Activated B cell treated with CpG ODN at 0.5 μM for 24 hours (primary cell): ENCODE measurements around the gene WDR35. TPM values are rescaled to one million over a fixed set of nuclear protein-coding genes. Genes with fewer than 3 reads are reported as not detected.
"Not testable (repeated sequence)": the region's sequence is repeated elsewhere in the genome, so short reads cannot be mapped to it uniquely, and the experiment has no call there.

Experiments
- ATAC-seq: fragments of 200-7000 bp; cut with Tn5 transposase; one replicate; pipeline ENCODE4 v1.10.0; 2021; ENCODE audit warnings: low read depth, mild to moderate bottlenecking, moderate library complexity
- CTCF ChIA-PET: fragments of 350-600 bp; sonication (Branson Sonifier 250); formaldehyde crosslinking; loops from one replicate; lab custom pipeline; 2021; ENCODE audit warnings: antibody characterized with exemption; lab: Charles Lee
- POLR2A ChIA-PET: fragments of 350-600 bp; sonication (Branson Sonifier 250); formaldehyde crosslinking; loops from one replicate; lab custom pipeline; 2021; ENCODE audit warnings: antibody characterized with exemption; lab: Charles Lee
- DNase-seq: peaks from one replicate; pipeline ENCODE4 v3.0.0; 2022
- H3K27ac Mint-ChIP-seq: one replicate; pipeline ENCODE4 v1.8.0; 2020; ENCODE audit warnings: mixed read lengths
- H3K27me3 Mint-ChIP-seq: one replicate; pipeline ENCODE4 v1.8.0; 2021; ENCODE audit warnings: mixed read lengths
- H3K36me3 Mint-ChIP-seq: one replicate; pipeline ENCODE4 v1.8.0; 2021; ENCODE audit warnings: low read depth, mixed read lengths
- H3K4me1 Mint-ChIP-seq: one replicate; pipeline ENCODE4 v1.8.0; 2021; ENCODE audit warnings: mixed read lengths
- H3K4me3 Mint-ChIP-seq: one replicate; pipeline ENCODE4 v1.8.0; 2020; ENCODE audit warnings: mild to moderate bottlenecking, mixed read lengths
- H3K9me3 Mint-ChIP-seq: one replicate; pipeline ENCODE4 v1.8.0; 2020; ENCODE audit warnings: mixed read lengths
- intact Hi-C: fragments of 100-400 bp; cut with micrococcal nuclease; formaldehyde crosslinking; loops from one replicate; pipeline ENCODE4 v1.15.1; 2024
- total RNA-seq: library from RNA; stranded (reverse); gene quantifications from 2 replicates; pipeline ENCODE4 v1.2.3, GENCODE V29; 2022
- TF ChIP-seq, protein P1 (sequence below): fragments of 200-600 bp; IDR thresholded peaks from one replicate; pipeline ENCODE4 v1.8.0; 2022; ENCODE audit warnings: antibody characterized with exemption, mild to moderate bottlenecking

Gene WDR35
- total RNA-seq, 1 donor from 2014 or later: 8.2 TPM

DNA sequence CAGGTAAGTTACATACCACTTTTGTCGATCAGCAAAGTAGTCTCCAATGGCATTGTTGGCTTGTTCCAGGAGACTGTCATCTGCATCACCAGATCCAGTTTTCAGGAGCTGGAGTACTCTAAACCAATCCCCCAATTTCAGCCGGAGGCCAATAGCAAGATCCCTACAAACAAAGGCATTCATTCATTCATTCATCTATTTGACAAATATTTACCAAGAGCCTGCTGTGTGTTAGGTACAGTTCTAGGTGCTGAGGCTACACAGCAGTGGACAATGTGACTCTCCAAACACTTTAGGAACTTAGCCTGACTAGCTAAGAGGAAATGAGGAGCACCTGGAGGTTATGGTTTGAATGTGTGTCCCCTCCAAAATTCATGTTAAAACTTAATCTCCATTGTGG, 53.7 kb downstream of the WDR35 start:
- Mint-ChIP-seq H3K36me3 (peaks cover 50% of the 10 kb centered on the region), H3K9me3 (peaks cover under 1% of the 10 kb centered on the region), H3K4me3 (no peak overlapping the region), H3K4me1 (no peaks in the 10 kb centered on the region), H3K27me3 (no peaks in the 10 kb centered on the region), H3K27ac (no peak overlapping the region)
- TF ChIP-seq, protein P1, sequence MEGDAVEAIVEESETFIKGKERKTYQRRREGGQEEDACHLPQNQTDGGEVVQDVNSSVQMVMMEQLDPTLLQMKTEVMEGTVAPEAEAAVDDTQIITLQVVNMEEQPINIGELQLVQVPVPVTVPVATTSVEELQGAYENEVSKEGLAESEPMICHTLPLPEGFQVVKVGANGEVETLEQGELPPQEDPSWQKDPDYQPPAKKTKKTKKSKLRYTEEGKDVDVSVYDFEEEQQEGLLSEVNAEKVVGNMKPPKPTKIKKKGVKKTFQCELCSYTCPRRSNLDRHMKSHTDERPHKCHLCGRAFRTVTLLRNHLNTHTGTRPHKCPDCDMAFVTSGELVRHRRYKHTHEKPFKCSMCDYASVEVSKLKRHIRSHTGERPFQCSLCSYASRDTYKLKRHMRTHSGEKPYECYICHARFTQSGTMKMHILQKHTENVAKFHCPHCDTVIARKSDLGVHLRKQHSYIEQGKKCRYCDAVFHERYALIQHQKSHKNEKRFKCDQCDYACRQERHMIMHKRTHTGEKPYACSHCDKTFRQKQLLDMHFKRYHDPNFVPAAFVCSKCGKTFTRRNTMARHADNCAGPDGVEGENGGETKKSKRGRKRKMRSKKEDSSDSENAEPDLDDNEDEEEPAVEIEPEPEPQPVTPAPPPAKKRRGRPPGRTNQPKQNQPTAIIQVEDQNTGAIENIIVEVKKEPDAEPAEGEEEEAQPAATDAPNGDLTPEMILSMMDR: no peak
- intact Hi-C loops: no loop called here
- ChIA-PET CTCF (no interaction called here), POLR2A (no interaction called here)
- ATAC-seq (no peak), DNase-seq (no peak)

DNA sequence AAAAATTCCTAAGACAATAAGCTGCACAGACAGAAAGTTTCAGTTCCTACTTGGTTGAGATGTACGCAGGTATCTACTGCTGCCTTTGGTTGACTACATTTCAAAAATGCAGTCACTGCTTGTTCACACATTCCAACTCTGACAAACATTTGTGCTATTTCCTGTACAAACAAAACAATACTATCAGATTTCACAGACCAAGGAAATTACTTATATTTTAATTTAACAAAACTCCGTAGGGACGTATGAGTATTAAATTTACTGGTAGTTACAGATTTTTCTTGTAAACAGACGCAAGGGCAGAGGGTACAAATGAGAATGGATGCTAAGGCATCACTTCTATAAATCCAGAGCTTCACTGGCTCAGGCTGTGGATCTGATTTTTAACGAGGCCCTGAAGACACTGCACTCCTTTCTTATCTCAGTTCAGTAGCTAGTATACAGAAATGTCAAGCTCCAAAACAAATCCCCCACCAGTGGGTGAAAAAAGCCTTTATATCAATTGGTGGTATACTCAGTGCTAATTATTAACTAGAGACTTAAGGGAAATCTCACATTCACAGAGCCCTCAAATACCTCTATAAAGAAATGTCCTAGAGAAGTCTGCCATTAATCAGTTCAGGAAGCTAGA, 56.4 kb downstream of the WDR35 start:
- intact Hi-C loops: no loop called here
- TF ChIP-seq, protein P1: no peak
- no peaks in the 10 kb centered on the region for H3K27me3 Mint-ChIP-seq
- H3K9me3 Mint-ChIP-seq: peaks cover 6% of the 10 kb centered on the region
- H3K27ac Mint-ChIP-seq: no peak overlapping the region
- DNase-seq: no peak
- H3K36me3 Mint-ChIP-seq: peaks cover 62% of the 10 kb centered on the region
- H3K4me3 Mint-ChIP-seq: no peak overlapping the region
- ATAC-seq: no peak
- CTCF ChIA-PET: no interaction called here
- POLR2A ChIA-PET: no interaction called here
- no peaks in the 10 kb centered on the region for H3K4me1 Mint-ChIP-seq

DNA sequence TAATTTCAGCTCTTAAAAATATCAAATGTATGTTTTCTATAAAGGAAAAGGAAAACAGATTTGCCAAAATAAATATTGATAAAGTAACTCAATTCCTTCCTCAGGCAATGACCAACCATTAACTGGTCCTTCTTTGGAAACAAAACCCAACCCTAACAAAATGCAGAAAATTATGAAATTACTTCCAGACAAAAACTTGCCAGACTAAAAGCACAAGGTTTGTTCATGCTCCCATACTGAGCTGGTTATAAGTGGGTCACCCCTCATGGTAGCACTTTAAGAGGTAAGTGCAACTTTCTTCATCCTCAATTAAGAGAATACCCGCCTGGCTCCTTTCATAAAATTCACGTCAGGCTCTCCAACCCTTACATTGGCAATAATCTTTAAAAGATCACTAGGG, 57.0 kb downstream of the WDR35 start:
- no peak for ATAC-seq
- Mint-ChIP-seq H3K4me3 (no peak overlapping the region), H3K4me1 (no peaks in the 10 kb centered on the region), H3K36me3 (peaks cover 63% of the 10 kb centered on the region), H3K27me3 (no peaks in the 10 kb centered on the region), H3K27ac (no peak overlapping the region), H3K9me3 (peaks cover 7% of the 10 kb centered on the region)
- intact Hi-C loops: no loop called here
- ChIA-PET CTCF (no interaction called here), POLR2A (no interaction called here)
- TF ChIP-seq, protein P1: no peak
- no peak for DNase-seq

DNA sequence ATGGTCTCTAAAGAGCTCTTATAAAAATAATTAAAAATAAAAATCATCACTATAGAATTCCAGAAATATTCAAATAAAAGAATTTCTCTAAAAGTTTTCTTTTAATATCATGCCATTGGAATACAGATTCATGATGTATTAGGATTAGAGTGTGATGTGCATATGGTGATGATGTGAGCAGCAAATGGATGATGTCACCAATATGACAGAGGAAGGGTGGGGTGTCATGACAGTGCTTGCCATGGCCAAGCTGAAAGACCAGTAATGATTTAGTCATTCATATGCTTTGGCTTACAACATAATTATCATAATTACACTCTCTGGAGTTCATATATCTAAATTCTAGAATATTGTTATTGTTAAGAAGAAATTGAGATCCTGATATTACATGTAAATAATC, 60.7 kb downstream of the WDR35 start:
- intact Hi-C loops: no loop called here
- no peak for DNase-seq
- H3K9me3 Mint-ChIP-seq: peaks cover 23% of the 10 kb centered on the region
- ChIA-PET CTCF (no interaction called here), POLR2A (no interaction called here)
- no peak overlapping the region for H3K4me3 Mint-ChIP-seq
- no peaks in the 10 kb centered on the region for H3K27me3 Mint-ChIP-seq
- no peak overlapping the region for H3K27ac Mint-ChIP-seq
- TF ChIP-seq, protein P1: no peak
- H3K36me3 Mint-ChIP-seq: peaks cover 68% of the 10 kb centered on the region
- H3K4me1 Mint-ChIP-seq: no peaks in the 10 kb centered on the region
- ATAC-seq: no peak

DNA sequence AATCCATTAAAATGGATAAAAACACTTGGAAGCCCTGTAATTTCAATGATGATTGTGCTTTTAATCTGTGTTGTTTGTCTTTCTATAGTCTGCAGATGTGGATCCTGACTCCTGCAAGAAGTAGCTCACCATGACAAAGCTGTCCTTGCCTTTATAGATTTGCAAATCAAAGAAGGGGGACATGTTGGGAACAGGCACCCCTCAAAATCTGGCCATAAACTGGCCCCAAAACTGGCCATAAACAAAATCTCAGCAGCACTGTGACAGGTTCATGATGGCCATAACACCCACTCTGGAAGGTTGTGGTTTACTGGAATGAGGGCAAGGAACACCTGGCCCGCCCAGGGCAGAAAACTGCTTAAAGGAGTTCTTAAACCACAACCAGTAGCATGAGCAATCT, 62.1 kb downstream of the WDR35 start:
- ATAC-seq, H3K27ac Mint-ChIP-seq, H3K4me3 Mint-ChIP-seq, intact Hi-C loops, POLR2A ChIA-PET, H3K4me1 Mint-ChIP-seq, CTCF ChIA-PET, H3K27me3 Mint-ChIP-seq, DNase-seq: not testable (repeated sequence)
- Mint-ChIP-seq H3K36me3 (peaks cover 68% of the 10 kb centered on the region), H3K9me3 (peaks cover 23% of the 10 kb centered on the region)

DNA sequence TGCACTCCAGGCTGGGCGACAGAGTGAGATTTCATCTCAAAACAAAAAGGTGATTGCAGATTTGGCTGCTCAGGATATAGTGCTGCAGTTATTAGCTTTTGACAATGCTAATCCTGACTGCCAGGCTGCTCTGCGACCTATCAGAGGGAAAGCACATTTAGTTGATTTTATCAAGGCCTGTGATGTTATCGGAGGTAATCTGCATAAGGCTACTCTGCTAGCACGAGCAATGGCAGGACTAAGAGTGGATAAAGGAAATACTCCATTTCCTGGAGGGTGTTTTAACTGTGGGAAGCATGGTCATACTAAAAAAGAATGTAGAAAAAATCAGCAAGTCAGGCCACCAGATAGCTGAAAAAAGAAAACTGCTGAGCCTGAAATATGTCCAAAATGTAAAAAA, 65.4 kb downstream of the WDR35 start:
- CTCF ChIA-PET, H3K27me3 Mint-ChIP-seq, POLR2A ChIA-PET, intact Hi-C loops, DNase-seq, H3K27ac Mint-ChIP-seq, H3K4me1 Mint-ChIP-seq, H3K4me3 Mint-ChIP-seq, ATAC-seq: not testable (repeated sequence)
- H3K36me3 Mint-ChIP-seq: peaks cover 67% of the 10 kb centered on the region
- H3K9me3 Mint-ChIP-seq: peaks cover 22% of the 10 kb centered on the region

DNA sequence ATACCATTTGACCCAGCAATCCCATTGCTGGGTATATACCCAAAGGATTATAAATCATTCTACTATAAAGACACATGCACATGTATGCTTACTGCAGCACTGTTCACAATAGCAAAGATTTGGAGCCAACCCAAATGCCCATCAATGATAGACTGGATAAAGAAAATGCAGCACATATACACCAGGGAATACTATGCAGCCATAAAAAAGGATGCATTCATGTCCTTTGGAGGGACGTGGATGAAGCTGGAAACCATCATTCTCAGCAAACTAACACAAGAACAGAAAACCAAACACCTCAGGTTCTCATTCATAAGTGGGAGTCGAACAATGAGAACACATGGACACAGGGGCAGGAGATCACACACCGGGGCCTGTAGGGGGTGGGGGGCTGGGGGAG, 67.7 kb downstream of the WDR35 start:
- H3K27ac Mint-ChIP-seq, ATAC-seq, CTCF ChIA-PET, POLR2A ChIA-PET, H3K4me1 Mint-ChIP-seq, DNase-seq, H3K4me3 Mint-ChIP-seq, H3K27me3 Mint-ChIP-seq, intact Hi-C loops: not testable (repeated sequence)
- H3K9me3 Mint-ChIP-seq: peaks cover 12% of the 10 kb centered on the region
- peaks cover 51% of the 10 kb centered on the region for H3K36me3 Mint-ChIP-seq
